GM12801 (cell line): Measurements from ENCODE around the gene AGBL1.

Experiments
- CTCF ChIP-seq: IDR thresholded peaks from one replicate; pipeline ENCODE4 v1.5.1; 2011; ENCODE audit warnings: control low read depth; ENCODE audit not compliant: insufficient read length; ENCODE audit errors: extremely low read depth

The AGBL1 gene

GRCh38 chr15:86759800-86760523, 680.3 kb downstream of the AGBL1 start:
- no peak for TF ChIP-seq CTCF

GRCh38 chr15:86762874-86763273, 683.2 kb downstream of the AGBL1 start:
- TF ChIP-seq CTCF: no peak

DNA sequence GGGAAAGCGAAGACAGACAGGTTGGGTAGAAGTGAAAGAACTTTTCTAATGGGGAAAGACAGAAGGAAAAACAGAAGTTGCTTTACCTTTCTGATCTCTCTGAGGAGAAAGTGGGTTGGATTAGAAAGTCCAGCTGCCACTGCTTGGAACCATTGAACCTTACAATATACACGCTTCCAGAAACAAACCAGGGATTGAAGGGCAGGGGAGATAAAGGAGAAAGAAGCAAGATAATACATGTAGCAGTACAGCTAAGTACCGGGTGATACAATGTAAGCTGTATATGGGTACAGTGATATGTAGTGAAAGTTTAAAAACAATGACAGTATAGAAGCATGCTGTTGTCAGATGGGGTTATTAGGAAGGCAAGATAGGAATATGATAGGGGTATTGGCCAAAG, 684.4 kb downstream of the AGBL1 start:
- no peak for TF ChIP-seq CTCF

DNA sequence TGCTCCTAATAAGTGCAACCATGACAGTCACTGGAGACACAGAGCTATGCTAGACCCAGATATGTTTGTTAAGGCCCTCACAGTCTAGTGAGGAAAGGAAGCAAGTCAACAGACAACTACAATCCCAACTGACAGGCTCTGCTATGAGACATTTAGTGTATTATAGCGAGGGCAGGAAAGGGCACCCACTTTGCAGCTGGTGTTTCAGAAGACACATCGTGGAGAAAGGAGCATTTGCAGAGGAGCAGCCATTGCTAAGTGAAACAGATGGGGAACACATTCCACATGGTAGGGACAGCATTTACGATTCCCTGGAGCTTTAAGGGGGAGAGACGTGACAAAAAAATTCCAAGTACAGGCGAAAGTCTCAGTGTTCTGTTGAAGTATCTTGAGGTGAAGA, 685.6 kb downstream of the AGBL1 start:
- TF ChIP-seq CTCF: no peak

GRCh38 chr15:86772369-86773059, 692.8 kb downstream of the AGBL1 start:
- TF ChIP-seq CTCF: no peak

DNA sequence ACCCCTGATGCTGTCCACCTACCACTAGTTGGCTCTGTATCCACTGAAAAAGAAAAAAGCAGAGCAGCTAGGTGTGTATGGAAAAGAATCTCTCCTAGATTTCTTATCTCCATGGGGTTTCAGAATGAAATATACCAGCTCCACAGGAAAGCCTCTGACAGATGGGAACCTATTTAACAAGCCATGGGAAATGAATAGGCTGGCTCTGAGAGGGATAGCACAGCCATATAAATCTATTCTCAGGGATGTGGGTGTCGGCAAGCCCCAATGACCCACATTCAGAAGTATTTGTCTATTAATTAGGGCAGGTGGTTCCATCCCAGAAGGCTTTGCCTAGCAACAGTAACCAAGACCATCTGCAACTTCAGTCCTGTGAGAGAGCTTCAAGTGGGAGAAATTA, 694.1 kb downstream of the AGBL1 start:
- TF ChIP-seq CTCF: no peak

DNA sequence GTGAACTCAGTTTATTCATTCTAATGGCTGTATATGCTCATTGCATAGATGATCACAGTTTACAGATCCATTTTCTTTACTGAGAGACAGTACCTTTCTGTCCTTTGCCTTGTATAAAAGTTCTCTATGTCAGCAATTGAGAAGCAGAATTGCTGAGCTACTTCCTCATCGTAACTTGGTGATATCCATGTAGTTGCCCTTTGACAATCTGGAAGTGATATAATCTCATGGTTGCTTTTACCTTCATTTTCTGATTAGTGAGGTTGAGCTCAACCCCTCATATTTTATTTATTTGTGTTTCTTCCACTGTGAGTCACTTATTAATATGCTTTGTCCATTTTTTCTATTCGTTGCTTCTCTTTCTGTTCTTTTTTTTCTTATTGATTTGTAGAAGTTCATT, 696.5 kb downstream of the AGBL1 start:
- TF ChIP-seq CTCF: no peak
